Germinal center (tissue), 1 donor: ENCODE data around the gene HDAC3.

Experiments
- DNase-seq: peaks from one replicate; pipeline ENCODE4 v3.0.0; 2012; ENCODE audit warnings: mixed read lengths, low spot score

The HDAC3 gene

GRCh38 chr5:141657937-141658545 is 21.4 kb upstream of the HDAC3 start:
- no peak for DNase-seq

- DNase-seq = no peak
Observed at GRCh38 chr5:141657404-141657803, 20.8 kb upstream of the HDAC3 start.

GRCh38 chr5:141656396-141656795 is 19.7 kb upstream of the HDAC3 start:
- DNase-seq = no peak

GRCh38 chr5:141655020-141655419 is 18.4 kb upstream of the HDAC3 start:
- DNase-seq = no peak

GRCh38 chr5:141654298-141654697 is 17.6 kb upstream of the HDAC3 start:
- no peak for DNase-seq

GRCh38 chr5:141651728-141652105 is 15.1 kb upstream of the HDAC3 start:
- DNase-seq = no peak

GRCh38 chr5:141650851-141651727 is 14.4 kb upstream of the HDAC3 start, which contains the start of gene FCHSD1:
Gene FCHSD1, minus strand, starts transcription at chr5:141651418. Its CDS starts 50 bp downstream, at chr5:141651368.
- peak; percentile 97 for DNase-seq

GRCh38 chr5:141649972-141650371 is 13.3 kb upstream of the HDAC3 start:
- no peak for DNase-seq

- DNase-seq = no peak
Observed at GRCh38 chr5:141649056-141649688, 12.5 kb upstream of the HDAC3 start.

- DNase-seq = no peak
Observed at GRCh38 chr5:141647851-141648250, 11.2 kb upstream of the HDAC3 start.

GRCh38 chr5:141647242-141647641 is 10.6 kb upstream of the HDAC3 start:
- no peak for DNase-seq

- no peak for DNase-seq
Observed at GRCh38 chr5:141646026-141646425, 9.4 kb upstream of the HDAC3 start.

- no peak for DNase-seq
Observed at GRCh38 chr5:141641634-141642267, 5.1 kb upstream of the HDAC3 start.

GRCh38 chr5:141640698-141641097 is 4.0 kb upstream of the HDAC3 start:
- DNase-seq = no peak

GRCh38 chr5:141640051-141640415 is 3.4 kb upstream of the HDAC3 start:
- no peak for DNase-seq

- DNase-seq = no peak
Observed at GRCh38 chr5:141639357-141640050, 2.9 kb upstream of the HDAC3 start.

- DNase-seq = no peak
Observed at GRCh38 chr5:141638771-141639170, 2.1 kb upstream of the HDAC3 start.

- DNase-seq = peak; percentile 84
Observed at GRCh38 chr5:141637767-141638419, 1.2 kb upstream of the HDAC3 start.

- peak; percentile 71 for DNase-seq
Observed at GRCh38 chr5:141637123-141637766, 596 bp upstream of the HDAC3 start.

- DNase-seq = no peak
Observed at GRCh38 chr5:141636106-141636412, 590 bp downstream of the HDAC3 start.

- no peak for DNase-seq
Observed at GRCh38 chr5:141635646-141636045, 1.0 kb downstream of the HDAC3 start.
